ENCODE results near the gene MEIKIN.

GRCh38 chr5:131818001-131818724 lies 127.3 kb downstream of the MEIKIN start:
- TF ChIP-seq CTCF (IDR thresholded peaks at IDR 0.05; ENCODE audit: control extremely low read depth in 1 of 3, insufficient read depth in 1 of 3, low read depth in 1 of 3, low read length in 3 of 3) (no peak), SP1 (IDR thresholded peaks at IDR 0.05; ENCODE audit: low read depth, low read length) (no peak), POLR2A (IDR thresholded peaks at IDR 0.05; ENCODE audit: control extremely low read depth in 1 of 2, low read depth in 2 of 2, low read length in 2 of 2) (no peak), CREB1 (IDR thresholded peaks at IDR 0.05) (no peak), JUND (IDR thresholded peaks at IDR 0.05; ENCODE audit: low read length) (no peak), MAFK (IDR thresholded peaks at IDR 0.05; ENCODE audit: low read depth, low read length) (no peak), CEBPB (IDR thresholded peaks at IDR 0.05; ENCODE audit: low read depth, low read length) (no peak), HDAC6 (IDR thresholded peaks at IDR 0.05; ENCODE audit: low read depth, low read length) (no peak), JUN (IDR thresholded peaks at IDR 0.05; ENCODE audit: low read depth, low read length) (no peak), CHD1 (IDR thresholded peaks at IDR 0.05; ENCODE audit: low read depth, low read length) (no peak)
